ENCODE data around the gene ACTRT2. TPM values are rescaled to one million over a fixed set of nuclear protein-coding genes. Genes with fewer than 3 reads are reported as not detected.

Gene ACTRT2
- total RNA-seq, 1 experiment from 2014 or later: not detected

DNA sequence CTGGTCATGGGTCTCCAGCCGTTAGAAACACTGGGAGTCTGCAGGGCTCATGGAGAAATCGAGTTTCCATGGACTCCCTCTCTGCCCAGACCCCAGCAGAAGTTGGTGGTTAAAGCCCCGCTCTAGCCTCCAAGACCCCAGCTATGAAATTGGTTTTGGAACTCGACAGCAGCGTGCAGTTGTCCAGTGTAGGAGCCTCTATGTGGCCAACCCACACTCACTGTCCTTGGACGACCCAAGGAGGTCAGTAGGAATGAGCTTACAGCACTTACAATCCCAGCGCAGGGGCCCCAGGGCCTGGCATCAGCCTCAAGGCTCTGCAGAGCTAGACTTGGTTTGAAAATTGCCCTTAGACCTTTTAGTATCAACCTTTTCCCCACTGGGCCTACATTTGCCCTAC, 44.5 kb downstream of the ACTRT2 start:
- intact Hi-C loops (cut with micrococcal nuclease; ENCODE audit: unreplicated experiment): no loop called here
- CTCF ChIA-PET: no interaction called here
- peaks cover 92% of the 10 kb centered on the region for H3K27me3 ChIP-seq (replicated peaks; ENCODE audit: insufficient read depth, low read depth, low read length, poor library complexity)

DNA sequence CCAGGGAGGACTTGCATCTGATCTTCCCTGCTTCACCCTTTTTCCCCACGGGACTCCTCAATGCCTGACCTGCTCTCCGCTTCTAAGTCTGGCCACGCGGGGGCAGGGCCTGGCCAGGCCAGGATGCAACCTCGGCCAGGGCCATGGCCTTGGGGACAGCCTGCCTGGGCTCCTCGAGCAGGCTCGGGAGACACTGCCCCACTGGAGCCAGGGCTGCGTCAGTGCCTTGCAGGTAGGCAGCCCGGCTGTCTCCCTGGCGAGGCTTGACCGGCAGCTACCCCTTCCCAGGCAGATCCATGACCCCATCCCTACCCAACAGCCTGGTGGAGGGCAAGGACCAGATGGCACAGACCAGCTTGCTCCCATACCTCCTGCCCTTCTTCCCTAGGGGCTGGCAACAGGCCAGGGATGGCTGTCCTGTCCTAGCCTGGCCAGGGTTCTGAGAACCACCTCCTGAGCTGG, 45.0 kb downstream of the ACTRT2 start:
- no peak overlapping the region for H3K27ac ChIP-seq (ENCODE audit: low read depth, low read length, poor library complexity, severe bottlenecking)
- BruUV-seq (replicated peaks): no TSS peak
- no peaks in the 10 kb centered on the region for H3K36me3 ChIP-seq (ENCODE audit: insufficient read depth, low read length, poor library complexity, severe bottlenecking)
- TF ChIP-seq, protein P1, sequence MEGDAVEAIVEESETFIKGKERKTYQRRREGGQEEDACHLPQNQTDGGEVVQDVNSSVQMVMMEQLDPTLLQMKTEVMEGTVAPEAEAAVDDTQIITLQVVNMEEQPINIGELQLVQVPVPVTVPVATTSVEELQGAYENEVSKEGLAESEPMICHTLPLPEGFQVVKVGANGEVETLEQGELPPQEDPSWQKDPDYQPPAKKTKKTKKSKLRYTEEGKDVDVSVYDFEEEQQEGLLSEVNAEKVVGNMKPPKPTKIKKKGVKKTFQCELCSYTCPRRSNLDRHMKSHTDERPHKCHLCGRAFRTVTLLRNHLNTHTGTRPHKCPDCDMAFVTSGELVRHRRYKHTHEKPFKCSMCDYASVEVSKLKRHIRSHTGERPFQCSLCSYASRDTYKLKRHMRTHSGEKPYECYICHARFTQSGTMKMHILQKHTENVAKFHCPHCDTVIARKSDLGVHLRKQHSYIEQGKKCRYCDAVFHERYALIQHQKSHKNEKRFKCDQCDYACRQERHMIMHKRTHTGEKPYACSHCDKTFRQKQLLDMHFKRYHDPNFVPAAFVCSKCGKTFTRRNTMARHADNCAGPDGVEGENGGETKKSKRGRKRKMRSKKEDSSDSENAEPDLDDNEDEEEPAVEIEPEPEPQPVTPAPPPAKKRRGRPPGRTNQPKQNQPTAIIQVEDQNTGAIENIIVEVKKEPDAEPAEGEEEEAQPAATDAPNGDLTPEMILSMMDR (conservative IDR thresholded peaks at IDR 0.05; ENCODE audit: low read depth, low read length): no peak
- no peak for TF ChIP-seq EZH2 (IDR thresholded peaks at IDR 0.05; ENCODE audit: borderline replicate concordance, low read depth, low read length, poor library complexity, severe bottlenecking)
- ChIA-PET CTCF (no interaction called here), POLR2A (ENCODE audit: low non-redundant PET) (no interaction called here)
- no peaks in the 10 kb centered on the region for H3K9me3 ChIP-seq (ENCODE audit: low read depth, low read length, poor library complexity, severe bottlenecking)
- no peaks in the 10 kb centered on the region for H3K4me1 ChIP-seq (ENCODE audit: insufficient read depth, low read length, poor library complexity, severe bottlenecking)
- intact Hi-C loops (cut with micrococcal nuclease; ENCODE audit: unreplicated experiment): no loop called here
- no peak for DNase-seq (ENCODE audit: low spot score)
- no peak overlapping the region for H3K4me3 ChIP-seq (ENCODE audit: low read depth, low read length, poor library complexity, severe bottlenecking)
- peaks cover 92% of the 10 kb centered on the region for H3K27me3 ChIP-seq (replicated peaks; ENCODE audit: insufficient read depth, low read depth, low read length, poor library complexity)

More for the DNA sequence above, 44.5 kb downstream of the ACTRT2 start:
- no peak overlapping the region for H3K4me3 ChIP-seq (ENCODE audit: low read depth, low read length, poor library complexity, severe bottlenecking)
- TF ChIP-seq, protein P1 (conservative IDR thresholded peaks at IDR 0.05; ENCODE audit: low read depth, low read length): no peak
- TF ChIP-seq EZH2 (IDR thresholded peaks at IDR 0.05; ENCODE audit: borderline replicate concordance, low read depth, low read length, poor library complexity, severe bottlenecking): no peak
- POLR2A ChIA-PET (ENCODE audit: low non-redundant PET): no interaction called here
- H3K27ac ChIP-seq (ENCODE audit: low read depth, low read length, poor library complexity, severe bottlenecking): no peak overlapping the region
- no peak for DNase-seq (ENCODE audit: low spot score)
- H3K9me3 ChIP-seq (ENCODE audit: low read depth, low read length, poor library complexity, severe bottlenecking): no peaks in the 10 kb centered on the region
- no TSS peak for BruUV-seq (replicated peaks)
- no peaks in the 10 kb centered on the region for H3K36me3 ChIP-seq (ENCODE audit: insufficient read depth, low read length, poor library complexity, severe bottlenecking)
- no peaks in the 10 kb centered on the region for H3K4me1 ChIP-seq (ENCODE audit: insufficient read depth, low read length, poor library complexity, severe bottlenecking)

DNA sequence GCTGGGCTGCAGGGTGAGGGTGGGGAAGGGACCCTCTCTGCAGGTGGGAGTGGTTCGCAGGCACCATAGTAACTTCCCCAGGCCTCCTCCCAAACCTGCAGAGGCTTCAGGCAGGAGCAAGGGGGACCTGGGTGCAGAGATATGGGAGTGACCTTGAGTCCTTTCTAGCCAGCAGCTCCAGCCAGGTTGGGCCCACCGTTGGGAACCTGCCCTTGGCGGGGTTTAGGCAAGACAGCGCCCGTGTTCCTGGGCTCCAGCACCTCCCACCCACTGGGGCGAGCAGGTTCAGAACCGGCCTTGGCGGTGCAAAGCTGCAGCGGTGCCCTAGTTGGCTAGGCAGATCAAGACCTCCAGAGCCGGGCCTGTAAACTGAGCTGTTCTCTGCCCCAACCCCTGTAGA, 45.6 kb downstream of the ACTRT2 start:
- Histone ChIP-seq H3K4me1 (ENCODE audit: insufficient read depth, low read length, poor library complexity, severe bottlenecking) (no peaks in the 10 kb centered on the region), H3K27me3 (replicated peaks; ENCODE audit: insufficient read depth, low read depth, low read length, poor library complexity) (peaks cover 92% of the 10 kb centered on the region), H3K9me3 (ENCODE audit: low read depth, low read length, poor library complexity, severe bottlenecking) (no peaks in the 10 kb centered on the region), H3K27ac (ENCODE audit: low read depth, low read length, poor library complexity, severe bottlenecking) (no peak overlapping the region), H3K4me3 (ENCODE audit: low read depth, low read length, poor library complexity, severe bottlenecking) (no peak overlapping the region), H3K36me3 (ENCODE audit: insufficient read depth, low read length, poor library complexity, severe bottlenecking) (no peaks in the 10 kb centered on the region)
- no peak for DNase-seq (ENCODE audit: low spot score)
- no TSS peak for BruUV-seq (replicated peaks)
- POLR2A ChIA-PET (ENCODE audit: low non-redundant PET): no interaction called here
- no peak for TF ChIP-seq EZH2 (IDR thresholded peaks at IDR 0.05; ENCODE audit: borderline replicate concordance, low read depth, low read length, poor library complexity, severe bottlenecking)
- TF ChIP-seq, protein P1 (conservative IDR thresholded peaks at IDR 0.05; ENCODE audit: low read depth, low read length): no peak
- intact Hi-C loops (cut with micrococcal nuclease; ENCODE audit: unreplicated experiment): no loop called here
- CTCF ChIA-PET: no interaction called here
